Activated CD8-positive, alpha-beta T cell treated with anti-CD3 and anti-CD28 coated beads for 36 hours (primary cell): ENCODE data around the gene TMEM273. TPM values are rescaled to one million over a fixed set of nuclear protein-coding genes. Genes with fewer than 3 reads are reported as not detected.

Experiments used
- ATAC-seq: fragments of 200-7000 bp; cut with Tn5 transposase; one replicate; pipeline ENCODE4 v1.10.0; 2021; ENCODE audit warnings: mild to moderate bottlenecking, moderate library complexity
- CTCF ChIA-PET: fragments of 350-600 bp; sonication (Branson Sonifier 250); formaldehyde crosslinking; loops from one replicate; lab custom pipeline; 2021; ENCODE audit warnings: antibody characterized with exemption; lab: Charles Lee
- POLR2A ChIA-PET: fragments of 350-600 bp; sonication (Branson Sonifier 250); formaldehyde crosslinking; loops from one replicate; lab custom pipeline; 2021; ENCODE audit warnings: antibody characterized with exemption; lab: Charles Lee
- DNase-seq: peaks from one replicate; pipeline ENCODE4 v3.0.0-alpha.2; 2020
- H3K27ac Mint-ChIP-seq: one replicate; pipeline ENCODE4 v1.8.0; 2021; ENCODE audit warnings: mild to moderate bottlenecking, mixed read lengths
- H3K27me3 Mint-ChIP-seq: one replicate; pipeline ENCODE4 v1.8.0; 2021; ENCODE audit warnings: mixed read lengths
- H3K36me3 Mint-ChIP-seq: one replicate; pipeline ENCODE4 v1.8.0; 2021; ENCODE audit warnings: low read depth, mixed read lengths
- H3K4me1 Mint-ChIP-seq: one replicate; pipeline ENCODE4 v1.8.0; 2021; ENCODE audit warnings: low read depth, mixed read lengths
- H3K4me3 Mint-ChIP-seq: one replicate; pipeline ENCODE4 v1.8.0; 2021; ENCODE audit warnings: mild to moderate bottlenecking, moderate library complexity, mixed read lengths
- H3K9me3 Mint-ChIP-seq: one replicate; pipeline ENCODE4 v1.8.0; 2021; ENCODE audit warnings: mixed read lengths
- intact Hi-C: fragments of 100-400 bp; cut with micrococcal nuclease; formaldehyde crosslinking; loops from one replicate; pipeline ENCODE4 v1.10.0; 2022
- total RNA-seq, 2 experiments: library from RNA; stranded (reverse); gene quantifications; one replicate each; pipeline ENCODE4 v1.2.3, GENCODE V29; 2021
- TF ChIP-seq, protein P1 (sequence below): fragments of 200-600 bp; IDR thresholded peaks from one replicate; pipeline ENCODE4 v1.8.0; 2022; ENCODE audit warnings: antibody characterized with exemption, mild to moderate bottlenecking

Gene TMEM273
- total RNA-seq, 2 experiments from 2014 or later, result 16.6 to 19.0 TPM

DNA sequence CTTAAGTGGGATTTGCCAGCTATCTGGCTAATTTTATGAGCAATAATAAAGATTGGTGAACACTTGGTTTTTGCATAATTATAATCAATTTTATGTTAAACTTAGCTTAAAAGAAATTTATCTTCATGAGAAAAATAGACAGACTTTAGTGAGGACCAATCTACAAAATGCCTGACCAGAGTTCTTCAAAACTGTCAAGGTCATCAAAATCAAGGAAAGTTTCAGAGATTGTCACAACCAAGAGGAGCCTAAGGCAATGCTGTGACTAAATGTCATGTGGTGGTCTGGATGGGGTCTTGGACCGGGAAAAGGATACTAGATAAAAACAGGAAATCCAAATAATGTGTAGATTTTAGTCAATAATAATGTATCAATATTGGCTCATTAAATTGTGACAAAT is 36.7 kb downstream of the TMEM273 start:
- ATAC-seq (no peak), DNase-seq (no peak)
- Mint-ChIP-seq H3K9me3 (peaks cover 3% of the 10 kb centered on the region), H3K4me3 (no peak overlapping the region), H3K4me1 (no peaks in the 10 kb centered on the region), H3K27ac (no peak overlapping the region), H3K27me3 (peaks cover 2% of the 10 kb centered on the region), H3K36me3 (no peaks in the 10 kb centered on the region)
- intact Hi-C loops, result no loop called here
- POLR2A ChIA-PET, result no interaction called here
- CTCF ChIA-PET, result interaction anchor here (1.1 kb wide), 1 partner anchor 11 kb away, joined by 3 read pairs; no protein-coding TSS in a partner anchor
- TF ChIP-seq, protein P1, sequence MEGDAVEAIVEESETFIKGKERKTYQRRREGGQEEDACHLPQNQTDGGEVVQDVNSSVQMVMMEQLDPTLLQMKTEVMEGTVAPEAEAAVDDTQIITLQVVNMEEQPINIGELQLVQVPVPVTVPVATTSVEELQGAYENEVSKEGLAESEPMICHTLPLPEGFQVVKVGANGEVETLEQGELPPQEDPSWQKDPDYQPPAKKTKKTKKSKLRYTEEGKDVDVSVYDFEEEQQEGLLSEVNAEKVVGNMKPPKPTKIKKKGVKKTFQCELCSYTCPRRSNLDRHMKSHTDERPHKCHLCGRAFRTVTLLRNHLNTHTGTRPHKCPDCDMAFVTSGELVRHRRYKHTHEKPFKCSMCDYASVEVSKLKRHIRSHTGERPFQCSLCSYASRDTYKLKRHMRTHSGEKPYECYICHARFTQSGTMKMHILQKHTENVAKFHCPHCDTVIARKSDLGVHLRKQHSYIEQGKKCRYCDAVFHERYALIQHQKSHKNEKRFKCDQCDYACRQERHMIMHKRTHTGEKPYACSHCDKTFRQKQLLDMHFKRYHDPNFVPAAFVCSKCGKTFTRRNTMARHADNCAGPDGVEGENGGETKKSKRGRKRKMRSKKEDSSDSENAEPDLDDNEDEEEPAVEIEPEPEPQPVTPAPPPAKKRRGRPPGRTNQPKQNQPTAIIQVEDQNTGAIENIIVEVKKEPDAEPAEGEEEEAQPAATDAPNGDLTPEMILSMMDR, result no peak

DNA sequence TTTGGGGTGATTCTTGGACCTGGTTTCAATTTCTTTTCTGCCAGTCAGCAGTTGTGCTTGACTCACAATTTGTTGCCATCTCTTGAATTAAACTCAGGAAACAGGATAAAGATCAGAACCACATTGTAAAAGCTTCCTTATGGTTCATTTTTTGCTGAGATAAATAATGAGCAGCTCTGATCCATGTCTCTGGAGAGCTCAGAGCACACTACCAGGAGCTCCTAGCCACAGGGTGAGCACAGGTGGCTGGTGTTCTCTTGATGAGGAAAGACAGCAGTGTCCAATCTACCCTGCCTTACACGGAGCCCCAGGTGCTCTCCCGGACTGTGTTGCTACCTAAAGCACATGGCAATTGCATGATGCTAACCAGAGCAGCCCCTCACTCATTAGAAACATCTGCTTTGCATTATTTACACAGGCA is 37.2 kb downstream of the TMEM273 start:
- H3K9me3 Mint-ChIP-seq, result peaks cover 3% of the 10 kb centered on the region
- ATAC-seq, result no peak
- no peak for DNase-seq
- POLR2A ChIA-PET, result no interaction called here
- intact Hi-C loops, result no loop called here
- H3K27me3 Mint-ChIP-seq, result peaks cover 2% of the 10 kb centered on the region
- TF ChIP-seq, protein P1, result no peak
- no peak overlapping the region for H3K4me3 Mint-ChIP-seq
- H3K27ac Mint-ChIP-seq, result no peak overlapping the region
- no peaks in the 10 kb centered on the region for H3K4me1 Mint-ChIP-seq
- H3K36me3 Mint-ChIP-seq, result no peaks in the 10 kb centered on the region
- CTCF ChIA-PET, result interaction anchor here (1.1 kb wide), 1 partner anchor 11 kb away, joined by 3 read pairs; no protein-coding TSS in a partner anchor

GRCh38 chr10:49150426-49150825 is 37.8 kb downstream of the TMEM273 start:
- Mint-ChIP-seq H3K4me1 (no peaks in the 10 kb centered on the region), H3K27ac (no peak overlapping the region), H3K27me3 (peaks cover 2% of the 10 kb centered on the region), H3K4me3 (no peak overlapping the region), H3K9me3 (peaks cover 3% of the 10 kb centered on the region), H3K36me3 (no peaks in the 10 kb centered on the region)
- DNase-seq (no peak), ATAC-seq (no peak)
- TF ChIP-seq, protein P1, result no peak
- ChIA-PET CTCF (no interaction called here), POLR2A (no interaction called here)
- intact Hi-C loops, result no loop called here

GRCh38 chr10:49149881-49150280 is 38.3 kb downstream of the TMEM273 start:
- DNase-seq (no peak), ATAC-seq (no peak)
- H3K27ac Mint-ChIP-seq, result no peak overlapping the region
- CTCF ChIA-PET, result no interaction called here
- H3K4me1 Mint-ChIP-seq, result no peaks in the 10 kb centered on the region
- intact Hi-C loops, result no loop called here
- no peak overlapping the region for H3K4me3 Mint-ChIP-seq
- peaks cover 2% of the 10 kb centered on the region for H3K27me3 Mint-ChIP-seq
- TF ChIP-seq, protein P1, result no peak
- POLR2A ChIA-PET, result no interaction called here
- H3K36me3 Mint-ChIP-seq, result no peaks in the 10 kb centered on the region
- H3K9me3 Mint-ChIP-seq, result peaks cover 3% of the 10 kb centered on the region

- ChIA-PET CTCF (no interaction called here), POLR2A (no interaction called here)
- no peaks in the 10 kb centered on the region for H3K4me1 Mint-ChIP-seq
- H3K36me3 Mint-ChIP-seq, result no peaks in the 10 kb centered on the region
- TF ChIP-seq, protein P1, result no peak
- H3K27ac Mint-ChIP-seq, result no peak overlapping the region
- H3K27me3 Mint-ChIP-seq, result no peaks in the 10 kb centered on the region
- peaks cover 3% of the 10 kb centered on the region for H3K9me3 Mint-ChIP-seq
- no peak overlapping the region for H3K4me3 Mint-ChIP-seq
- intact Hi-C loops, result no loop called here
- no peak for DNase-seq
- no peak for ATAC-seq
Measured at GRCh38 chr10:49144058-49144720, 44.0 kb downstream of the TMEM273 start.
